K562 (cell line): ENCODE data around the gene SCG3. TPM values are rescaled to one million over a fixed set of nuclear protein-coding genes. Genes with fewer than 3 reads are reported as not detected.

Experiments
- ATAC-seq: fragments of 200-7000 bp; cut with Tn5 transposase; 3 replicates; pipeline ENCODE4 v1.9.1; 2020; ENCODE audit warnings: moderate library complexity
- BruUV-seq: library from RNA; stranded (reverse); fragments of 400-500 nt; replicated peaks from 2 replicates; lab custom pipeline; 2021; lab: Mats Ljungman, UMichigan
- CTCF ChIA-PET: fragments of 300-600 bp; formaldehyde crosslinking; extraction: SDS; loops from one replicate; lab custom pipeline; 2021; ENCODE audit warnings: low intra/inter-chr PET ratio; lab: Yijun Ruan, JAX
- POLR2A ChIA-PET: fragments of 300-600, 350-650 bp; sonication (Branson Sonifier 250); formaldehyde crosslinking; extraction: SDS; loops from one replicate; lab custom pipeline; 2021; ENCODE audit warnings: antibody characterized with exemption, inconsistent platforms; lab: Yijun Ruan, JAX
- DNase-seq, 4 experiments: peaks; one replicate each; pipeline versions ENCODE4 v3.0.0 to v3.0.0-alpha.2; 2011 to 2018; ENCODE audit warnings: low spot score in 3 of 4, mixed read lengths in 3 of 4; ENCODE audit errors: extremely low read depth in 1 of 4
- FAIRE-seq: peaks from 2 replicates; lab custom pipeline; 2011; peaks lifted over from hg19 to GRCh38; lab: Jason Lieb, UNC
- H2AFZ ChIP-seq: 2 replicates; pipeline ENCODE4 v1.6.0; 2011; ENCODE audit warnings: low read depth, low read length, control low read depth, inconsistent platforms
- H3K27ac ChIP-seq: fragments of 200-600 bp; 3 replicates; pipeline ENCODE4 v1.8.0; 2011; ENCODE audit warnings: low read depth, mild to moderate bottlenecking, control low read depth, inconsistent platforms, low read length, moderate library complexity, mixed read lengths; ENCODE audit errors: extremely low read depth
- H3K27me3 ChIP-seq, 2 experiments: fragments of 300-600 bp in 1 of 2; 2 replicates in 1 of 2; 3 replicates in 1 of 2; pipeline versions ENCODE4 v1.6.0 to v1.8.0; 2011; ENCODE audit warnings: inconsistent platforms in 2 of 2, low read length in 2 of 2, mild to moderate bottlenecking in 1 of 2, mixed read lengths in 1 of 2, moderate library complexity in 1 of 2; ENCODE audit not compliant: control insufficient read depth in 2 of 2, insufficient read depth in 2 of 2
- H3K36me3 ChIP-seq: fragments of 300-600 bp; 3 replicates; pipeline ENCODE4 v1.8.0; 2011; ENCODE audit warnings: mild to moderate bottlenecking, low read length, inconsistent platforms; ENCODE audit not compliant: control insufficient read depth, insufficient read depth
- H3K4me1 ChIP-seq, 2 experiments: fragments of 200-600 bp in 1 of 2; replicated peaks in 1 of 2; 2 replicates in 1 of 2; 3 replicates in 1 of 2; pipeline versions ENCODE4 v1.5.1 to v1.8.0; 2011; ENCODE audit warnings: inconsistent platforms in 2 of 2, low read length in 2 of 2, mild to moderate bottlenecking in 1 of 2, mixed read lengths in 1 of 2, moderate library complexity in 1 of 2; ENCODE audit not compliant: control insufficient read depth in 2 of 2, insufficient read depth in 2 of 2
- H3K4me2 ChIP-seq: 2 replicates; pipeline ENCODE4 v1.6.1; 2011; ENCODE audit warnings: low read length, control low read depth, inconsistent platforms, mixed read lengths; ENCODE audit not compliant: insufficient read depth
- H3K4me3 ChIP-seq: fragments of 200-600 bp; sonication (generic), shearing (Covaris generic); 2 replicates; pipeline ENCODE4 v1.5.1; 2016; ENCODE audit warnings: control low read depth, inconsistent platforms
- H3K79me2 ChIP-seq: fragments of 200-600 bp; 3 replicates; pipeline ENCODE4 v1.8.0; 2011; ENCODE audit warnings: low read length, inconsistent platforms; ENCODE audit not compliant: control insufficient read depth, insufficient read depth
- H3K9ac ChIP-seq, 2 experiments: 2 replicates each; pipeline versions ENCODE4 v1.6.0 to v1.6.1; 2011; ENCODE audit warnings: low read depth in 2 of 2, low read length in 2 of 2, control low read depth in 1 of 2, inconsistent platforms in 1 of 2, mild to moderate bottlenecking in 1 of 2, mixed read lengths in 1 of 2; ENCODE audit not compliant: insufficient read depth in 1 of 2
- H3K9me1 ChIP-seq: one replicate; pipeline ENCODE4 v1.6.0; 2011; ENCODE audit warnings: inconsistent platforms, mild to moderate bottlenecking, low read length, moderate library complexity; ENCODE audit not compliant: control insufficient read depth, insufficient read depth
- H3K9me3 ChIP-seq: replicated peaks from 2 replicates; pipeline ENCODE4 v1.5.1; 2011; ENCODE audit warnings: low read depth, low read length, inconsistent platforms; ENCODE audit not compliant: control insufficient read depth, insufficient read depth
- H4K20me1 ChIP-seq: replicated peaks from 2 replicates; pipeline ENCODE4 v1.6.1; 2011; ENCODE audit warnings: low read length, inconsistent platforms, mixed read lengths; ENCODE audit not compliant: control insufficient read depth, insufficient read depth
- BACH1 ChIP-seq: fragments of 200-800 bp; sonication (Bioruptor generic); IDR thresholded peaks from 2 replicates; pipeline ENCODE4 v1.6.1; 2016; ENCODE audit warnings: missing genetic modification characterization, missing compliant biosample characterization
- CEBPG ChIP-seq, 3 experiments: fragments of 200-800 bp in 1 of 3; sonication (Bioruptor generic) in 1 of 3; sonication (generic) in 1 of 3; formaldehyde crosslinking in 1 of 3; IDR thresholded peaks in 2 of 3; conservative IDR thresholded peaks in 1 of 3; 2 replicates each; pipeline versions ENCODE4 v1.6.1 to v1.8.0; 2016 to 2022; ENCODE audit warnings: missing compliant biosample characterization in 2 of 3, missing genetic modification characterization in 2 of 3, mild to moderate bottlenecking in 1 of 3, missing genetic modification reagents in 1 of 3
- DPF2 ChIP-seq: fragments of 450-650 bp; IDR thresholded peaks from 2 replicates; pipeline ENCODE4 v1.6.1; 2016
- EHMT2 ChIP-seq: fragments of 450-650 bp; IDR thresholded peaks from 2 replicates; pipeline ENCODE4 v1.6.1; 2018; ENCODE audit warnings: antibody characterized with exemption
- EP400 ChIP-seq: fragments of 450-650 bp; IDR thresholded peaks from 2 replicates; pipeline ENCODE4 v1.6.1; 2017; ENCODE audit warnings: antibody characterized with exemption, mild to moderate bottlenecking, moderate library complexity
- HDAC1 ChIP-seq, 2 experiments: fragments of 450-650 bp; IDR thresholded peaks; 2 replicates each; pipeline ENCODE4 v1.6.1; 2016 to 2017; ENCODE audit warnings: inconsistent platforms in 1 of 2, mild to moderate bottlenecking in 1 of 2, moderate library complexity in 1 of 2
- LCOR ChIP-seq: sonication (generic); formaldehyde crosslinking; IDR thresholded peaks from 2 replicates; pipeline ENCODE4 v1.8.0; 2022; ENCODE audit warnings: mild to moderate bottlenecking, missing genetic modification reagents
- MAFK ChIP-seq: IDR thresholded peaks from 2 replicates; pipeline ENCODE4 v1.6.1; 2011; ENCODE audit warnings: low read length, improper control_type of control experiment
- NCOR1 ChIP-seq: fragments of 450-650 bp; IDR thresholded peaks from 2 replicates; pipeline ENCODE4 v1.6.1; 2016; ENCODE audit warnings: mild to moderate bottlenecking, moderate library complexity
- SAFB2 ChIP-seq: fragments of 200-400 bp; formaldehyde crosslinking; IDR thresholded peaks from 2 replicates; pipeline ENCODE4 v1.6.1; 2018; ENCODE audit warnings: borderline replicate concordance, low read length, low read depth, moderate library complexity; ENCODE audit not compliant: severe bottlenecking
- SMARCA4 ChIP-seq: fragments of 450-650 bp; IDR thresholded peaks from 2 replicates; pipeline ENCODE4 v1.6.1; 2016
- SMARCA5 ChIP-seq: fragments of 450-650 bp; IDR thresholded peaks from 2 replicates; pipeline ENCODE4 v1.6.1; 2016
- SRSF3 ChIP-seq: fragments of 200-400 bp; formaldehyde crosslinking; IDR thresholded peaks from 2 replicates; pipeline ENCODE4 v1.6.1; 2016; ENCODE audit warnings: mild to moderate bottlenecking, low read length, moderate library complexity; ENCODE audit not compliant: insufficient read depth
- STAT5A ChIP-seq: IDR thresholded peaks from 2 replicates; pipeline ENCODE4 v1.6.1; 2012; ENCODE audit warnings: low read length, inconsistent platforms, borderline replicate concordance
- TEAD2 ChIP-seq: fragments of 450-650 bp; IDR thresholded peaks from 2 replicates; pipeline ENCODE4 v1.6.1; 2016; ENCODE audit warnings: missing genetic modification characterization, control low read depth, missing compliant biosample characterization
- ZNF785 ChIP-seq: fragments of 250-450 bp; sonication (Bioruptor Pico); IDR thresholded peaks from 2 replicates; pipeline ENCODE4 v1.4.0; 2020; ENCODE audit warnings: mild to moderate bottlenecking
- WGBS: fragments of 100-300 bp; shearing (Covaris generic); methylation state at CpG from one replicate; pipeline ENCODE4 v1.1.6; 2016; ENCODE audit warnings: low coverage, mixed read lengths; ENCODE audit not compliant: insufficient coverage; ENCODE audit errors: missing lambda C conversion rate; 5-methylcytosine and 5-hydroxymethylcytosine counted together
- in situ Hi-C: fragments of 300-500 bp; cut with MboI; formaldehyde crosslinking; loops from 4 replicates; pipeline ENCODE4 v1.15.0; 2018; ENCODE audit warnings: inconsistent platforms, mixed read lengths
- intact Hi-C: fragments of 100-400 bp; cut with micrococcal nuclease; formaldehyde crosslinking; loops from 2 replicates; pipeline ENCODE4 v1.14.2; 2022
- polyA plus RNA-seq, 8 experiments: library from polyadenylated mRNA; depleted of rRNA in 4 of 8; stranded (reverse) in 5 of 8; unstranded in 3 of 8; fragments of >200 nt; fragmentation: Nextera tagmentation in 2 of 8; fragmentation: Illumina TruSeq in 1 of 8; extraction: Ambion mirVana in 2 of 8; extraction: Trizol in 1 of 8; gene quantifications; 2 replicates each; pipeline versions ENCODE4 v1.2.1 to v1.2.3, GENCODE V29; 2011 to 2014; ENCODE audit warnings: inconsistent platforms in 1 of 8, missing spikeins in 1 of 8
- total RNA-seq, 7 experiments: library from RNA; depleted of rRNA in 6 of 7; stranded (reverse); fragments of >200 nt in 6 of 7; fragmentation: Illumina TruSeq in 2 of 7; extraction: Trizol in 2 of 7; gene quantifications; 2 replicates each; pipeline versions ENCODE4 v1.2.1 to v1.2.3, GENCODE V29; 2011 to 2021; ENCODE audit warnings: low replicate concordance in 1 of 7
- TF ChIP-seq, protein P1 (sequence below): fragments of 200-800 bp; sonication (Bioruptor generic); IDR thresholded peaks from 2 replicates; pipeline ENCODE4 v1.6.1; 2017; ENCODE audit warnings: missing genetic modification characterization, missing compliant biosample characterization
- TF ChIP-seq, protein P2 (sequence below), 3 experiments: fragments of 200-800 bp in 1 of 3; fragments of 250-450 bp in 1 of 3; fragments of 450-650 bp in 1 of 3; sonication (Bioruptor Pico) in 1 of 3; sonication (Bioruptor generic) in 1 of 3; formaldehyde crosslinking in 1 of 3; IDR thresholded peaks; 2 replicates each; pipeline versions ENCODE4 v1.6.1 to v1.8.0; 2016 to 2022; ENCODE audit warnings: mild to moderate bottlenecking in 2 of 3, missing genetic modification characterization in 2 of 3, missing compliant biosample characterization in 1 of 3, moderate library complexity in 1 of 3

The SCG3 gene
- total and polyA plus RNA-seq, 9 of the 15 experiments (the other 6 are each of a cell fraction or from before 2014, with no cell fraction given): 13.0 to 43.8 (median 21.0) TPM

DNA sequence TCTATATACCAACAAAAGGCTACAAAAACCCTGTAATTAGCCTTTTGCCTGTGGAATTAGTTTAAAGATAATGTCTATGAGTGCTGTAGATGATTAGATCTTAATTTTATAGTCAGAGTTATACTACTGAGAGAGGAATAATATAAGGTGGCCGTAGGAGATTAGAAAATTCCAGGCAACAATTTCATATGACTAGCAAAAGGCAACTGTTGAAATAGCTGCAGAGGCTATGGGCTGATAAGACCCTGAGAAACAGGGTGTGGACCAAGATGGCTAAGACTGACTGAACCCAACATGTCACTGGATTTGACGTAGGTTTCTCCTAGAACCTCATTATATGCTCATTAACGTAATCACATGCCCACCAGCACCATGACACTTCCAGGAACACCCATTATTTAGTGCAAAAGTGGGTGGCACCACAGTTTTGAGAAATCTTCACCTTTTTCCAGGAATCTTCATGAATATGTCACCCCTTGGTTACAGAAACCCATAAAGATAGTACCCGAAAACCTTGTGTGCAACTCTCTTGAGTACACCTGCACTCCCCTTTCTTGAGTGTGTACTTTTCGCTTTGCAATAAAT, 29.1 kb upstream of the SCG3 start:
- peak; percentile 96 for FAIRE-seq
- Histone ChIP-seq H3K9me1 (no peaks in the 10 kb centered on the region), H2AFZ (peak overlapping the region; percentile 16; the same call in 1 of the 2 replicates), H3K36me3 (no peaks in the 10 kb centered on the region), H3K79me2 (no peaks in the 10 kb centered on the region), H3K4me3 (no peak overlapping the region), H3K9ac (peak overlapping the region in 1 of 2 experiments; percentile 17; a peak in 1 of 4 replicates), H3K27me3 (no peaks in the 10 kb centered on the region), H3K4me1 (peaks cover 14 to 31% of the 10 kb centered on the region in 2 experiments), H3K4me2 (peak overlapping the region; percentile 15; the same call in 1 of the 2 replicates), H3K27ac (peak overlapping the region; percentile 61), H4K20me1 (no peaks in the 10 kb centered on the region), H3K9me3 (no peaks in the 10 kb centered on the region)
- in situ Hi-C loops (no loop called here), intact Hi-C loops (loop anchor here (1.0 to 5.0 kb wide), 3 partner anchors 21 to 87 kb away; no protein-coding TSS in a partner anchor)
- no TSS peak for BruUV-seq
- POLR2A ChIA-PET: interaction anchor here (0.6 to 1.9 kb wide), 4 partner anchors 15 to 794 kb away, joined by 3 to 5 read pairs (median 3); no protein-coding TSS in a partner anchor
- CTCF ChIA-PET: interaction anchor here (1.1 to 1.5 kb wide), 2 partner anchors 125 to 129 kb away, joined by 3 to 14 read pairs; no protein-coding TSS in a partner anchor
- DNase-seq: peak; percentile 32 to 94 (median 55)
- WGBS: 0% methylated on average over 5 of the region's 5 CpGs
- peak; percentile 92 for ATAC-seq
- TF ChIP-seq, protein P1, sequence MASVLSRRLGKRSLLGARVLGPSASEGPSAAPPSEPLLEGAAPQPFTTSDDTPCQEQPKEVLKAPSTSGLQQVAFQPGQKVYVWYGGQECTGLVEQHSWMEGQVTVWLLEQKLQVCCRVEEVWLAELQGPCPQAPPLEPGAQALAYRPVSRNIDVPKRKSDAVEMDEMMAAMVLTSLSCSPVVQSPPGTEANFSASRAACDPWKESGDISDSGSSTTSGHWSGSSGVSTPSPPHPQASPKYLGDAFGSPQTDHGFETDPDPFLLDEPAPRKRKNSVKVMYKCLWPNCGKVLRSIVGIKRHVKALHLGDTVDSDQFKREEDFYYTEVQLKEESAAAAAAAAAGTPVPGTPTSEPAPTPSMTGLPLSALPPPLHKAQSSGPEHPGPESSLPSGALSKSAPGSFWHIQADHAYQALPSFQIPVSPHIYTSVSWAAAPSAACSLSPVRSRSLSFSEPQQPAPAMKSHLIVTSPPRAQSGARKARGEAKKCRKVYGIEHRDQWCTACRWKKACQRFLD (CRISPR knock-in tag): 0 out of 2 replicates have a peak, but pooled peaks have one; percentile 50
- peak; percentile 88 for TF ChIP-seq EHMT2
- peak; percentile 61; the same call in 1 of the 2 replicates for TF ChIP-seq TEAD2 (tag)
- TF ChIP-seq SAFB2: no peak
- TF ChIP-seq NCOR1: peak; percentile 92
- no peak for TF ChIP-seq CEBPG (CRISPR knock-in tag; IDR thresholded peaks at IDR 0.05)
- peak; percentile 11 to 12; a peak in 1 of 4 replicates for TF ChIP-seq CEBPG (tag; conservative IDR thresholded peaks at IDR 0.05 in 1 of 2, IDR thresholded peaks at IDR 0.05 in 1 of 2)
- peak; percentile 76; the same call in 1 of the 2 replicates for TF ChIP-seq LCOR (CRISPR knock-in tag)
- TF ChIP-seq SRSF3: no peak
- TF ChIP-seq ZNF785 (CRISPR knock-in tag): no peak
- TF ChIP-seq STAT5A: peak; percentile 96
- peak; percentile 65 for TF ChIP-seq EP400
- TF ChIP-seq, protein P2, sequence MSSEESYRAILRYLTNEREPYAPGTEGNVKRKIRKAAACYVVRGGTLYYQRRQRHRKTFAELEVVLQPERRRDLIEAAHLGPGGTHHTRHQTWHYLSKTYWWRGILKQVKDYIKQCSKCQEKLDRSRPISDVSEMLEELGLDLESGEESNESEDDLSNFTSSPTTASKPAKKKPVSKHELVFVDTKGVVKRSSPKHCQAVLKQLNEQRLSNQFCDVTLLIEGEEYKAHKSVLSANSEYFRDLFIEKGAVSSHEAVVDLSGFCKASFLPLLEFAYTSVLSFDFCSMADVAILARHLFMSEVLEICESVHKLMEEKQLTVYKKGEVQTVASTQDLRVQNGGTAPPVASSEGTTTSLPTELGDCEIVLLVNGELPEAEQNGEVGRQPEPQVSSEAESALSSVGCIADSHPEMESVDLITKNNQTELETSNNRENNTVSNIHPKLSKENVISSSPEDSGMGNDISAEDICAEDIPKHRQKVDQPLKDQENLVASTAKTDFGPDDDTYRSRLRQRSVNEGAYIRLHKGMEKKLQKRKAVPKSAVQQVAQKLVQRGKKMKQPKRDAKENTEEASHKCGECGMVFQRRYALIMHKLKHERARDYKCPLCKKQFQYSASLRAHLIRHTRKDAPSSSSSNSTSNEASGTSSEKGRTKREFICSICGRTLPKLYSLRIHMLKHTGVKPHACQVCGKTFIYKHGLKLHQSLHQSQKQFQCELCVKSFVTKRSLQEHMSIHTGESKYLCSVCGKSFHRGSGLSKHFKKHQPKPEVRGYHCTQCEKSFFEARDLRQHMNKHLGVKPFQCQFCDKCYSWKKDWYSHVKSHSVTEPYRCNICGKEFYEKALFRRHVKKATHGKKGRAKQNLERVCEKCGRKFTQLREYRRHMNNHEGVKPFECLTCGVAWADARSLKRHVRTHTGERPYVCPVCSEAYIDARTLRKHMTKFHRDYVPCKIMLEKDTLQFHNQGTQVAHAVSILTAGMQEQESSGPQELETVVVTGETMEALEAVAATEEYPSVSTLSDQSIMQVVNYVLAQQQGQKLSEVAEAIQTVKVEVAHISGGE (CRISPR knock-in tag; IDR thresholded peaks at IDR 0.05): peak in 1 of 3 experiments; percentile 63; a peak in 2 of 6 replicates
- no peak for TF ChIP-seq SMARCA5
- TF ChIP-seq DPF2: peak; percentile 95
- peak; percentile 42; the same call in 1 of the 2 replicates for TF ChIP-seq BACH1 (tag)
- peak in 1 of 2 experiments; percentile 82; a peak in 3 of 4 replicates for TF ChIP-seq HDAC1 (IDR thresholded peaks at IDR 0.05)
- TF ChIP-seq MAFK: no peak
- TF ChIP-seq SMARCA4: peak; percentile 92
